ENCODE results near the gene ZNF362.

ZNF362 gene

DNA sequence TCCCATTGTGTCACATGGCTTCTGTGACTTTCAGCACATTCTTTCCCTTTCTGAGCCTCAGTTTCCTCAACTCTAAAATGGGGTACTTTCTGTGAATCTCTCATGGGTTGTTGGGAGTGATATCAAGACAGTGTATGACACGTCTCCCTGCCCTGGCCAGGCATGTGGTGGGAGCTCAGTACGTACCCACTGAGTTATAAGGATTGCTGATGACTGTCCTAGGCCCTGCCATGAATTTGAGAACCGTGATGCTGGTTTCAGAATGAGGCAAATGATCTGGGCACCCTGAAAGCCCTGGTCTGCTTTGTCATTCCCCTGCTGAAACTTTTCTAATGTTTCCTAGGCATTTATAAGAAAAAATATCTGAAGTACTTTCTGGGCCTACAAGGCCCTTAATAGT lies 3.6 kb downstream of the ZNF362 start:
- TF ChIP-seq, protein P1, sequence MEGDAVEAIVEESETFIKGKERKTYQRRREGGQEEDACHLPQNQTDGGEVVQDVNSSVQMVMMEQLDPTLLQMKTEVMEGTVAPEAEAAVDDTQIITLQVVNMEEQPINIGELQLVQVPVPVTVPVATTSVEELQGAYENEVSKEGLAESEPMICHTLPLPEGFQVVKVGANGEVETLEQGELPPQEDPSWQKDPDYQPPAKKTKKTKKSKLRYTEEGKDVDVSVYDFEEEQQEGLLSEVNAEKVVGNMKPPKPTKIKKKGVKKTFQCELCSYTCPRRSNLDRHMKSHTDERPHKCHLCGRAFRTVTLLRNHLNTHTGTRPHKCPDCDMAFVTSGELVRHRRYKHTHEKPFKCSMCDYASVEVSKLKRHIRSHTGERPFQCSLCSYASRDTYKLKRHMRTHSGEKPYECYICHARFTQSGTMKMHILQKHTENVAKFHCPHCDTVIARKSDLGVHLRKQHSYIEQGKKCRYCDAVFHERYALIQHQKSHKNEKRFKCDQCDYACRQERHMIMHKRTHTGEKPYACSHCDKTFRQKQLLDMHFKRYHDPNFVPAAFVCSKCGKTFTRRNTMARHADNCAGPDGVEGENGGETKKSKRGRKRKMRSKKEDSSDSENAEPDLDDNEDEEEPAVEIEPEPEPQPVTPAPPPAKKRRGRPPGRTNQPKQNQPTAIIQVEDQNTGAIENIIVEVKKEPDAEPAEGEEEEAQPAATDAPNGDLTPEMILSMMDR (IDR thresholded peaks at IDR 0.05; ENCODE audit: low read depth, low read length) = no peak

DNA sequence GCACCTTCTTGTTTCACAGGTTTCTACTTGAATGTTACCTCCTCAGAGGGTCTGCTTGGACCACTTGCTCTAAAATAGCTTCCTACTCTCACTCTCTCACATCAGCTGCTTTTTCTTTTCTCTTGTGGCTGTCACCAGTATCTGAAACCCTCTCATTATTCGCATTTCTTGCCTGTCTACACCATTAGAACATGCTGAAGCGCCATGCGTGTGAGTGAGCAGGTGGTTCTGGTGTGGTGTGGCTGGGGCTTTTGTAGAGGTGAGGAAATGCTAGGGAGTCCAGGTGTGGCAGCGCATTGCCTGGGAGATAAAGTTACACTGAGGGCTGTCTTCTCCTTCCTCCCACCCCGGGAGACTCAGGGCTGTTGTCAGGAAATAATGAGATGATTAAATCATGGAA lies 4.1 kb downstream of the ZNF362 start:
- TF ChIP-seq, protein P1 (IDR thresholded peaks at IDR 0.05; ENCODE audit: low read depth, low read length) = no peak
- no peak overlapping the region for H3K4me3 ChIP-seq (ENCODE audit: low read depth, low read length)

More for the DNA sequence above, 3.6 kb downstream of the ZNF362 start:
- H3K4me3 ChIP-seq (ENCODE audit: low read depth, low read length) = no peak overlapping the region

DNA sequence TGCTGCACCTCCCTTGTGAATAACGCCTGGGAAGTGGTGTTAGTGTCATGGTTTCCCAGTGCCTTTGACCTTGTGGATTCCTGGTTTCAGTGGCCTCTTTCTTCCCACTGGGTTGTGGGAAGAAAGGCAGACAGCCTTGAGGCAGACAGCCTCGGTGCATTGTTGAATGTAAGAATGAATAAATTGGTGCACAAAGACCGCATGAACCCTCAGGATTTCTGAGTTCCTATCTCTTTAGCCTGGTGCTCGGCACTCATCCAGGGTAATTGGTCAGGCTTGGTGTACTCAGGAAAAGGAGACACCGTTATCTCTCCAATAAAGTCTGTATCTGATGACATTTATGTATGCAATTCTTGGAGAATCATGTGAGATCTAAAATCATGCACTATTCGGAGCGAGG lies 5.1 kb downstream of the ZNF362 start:
- no peak overlapping the region for H3K4me3 ChIP-seq (ENCODE audit: low read depth, low read length)

DNA sequence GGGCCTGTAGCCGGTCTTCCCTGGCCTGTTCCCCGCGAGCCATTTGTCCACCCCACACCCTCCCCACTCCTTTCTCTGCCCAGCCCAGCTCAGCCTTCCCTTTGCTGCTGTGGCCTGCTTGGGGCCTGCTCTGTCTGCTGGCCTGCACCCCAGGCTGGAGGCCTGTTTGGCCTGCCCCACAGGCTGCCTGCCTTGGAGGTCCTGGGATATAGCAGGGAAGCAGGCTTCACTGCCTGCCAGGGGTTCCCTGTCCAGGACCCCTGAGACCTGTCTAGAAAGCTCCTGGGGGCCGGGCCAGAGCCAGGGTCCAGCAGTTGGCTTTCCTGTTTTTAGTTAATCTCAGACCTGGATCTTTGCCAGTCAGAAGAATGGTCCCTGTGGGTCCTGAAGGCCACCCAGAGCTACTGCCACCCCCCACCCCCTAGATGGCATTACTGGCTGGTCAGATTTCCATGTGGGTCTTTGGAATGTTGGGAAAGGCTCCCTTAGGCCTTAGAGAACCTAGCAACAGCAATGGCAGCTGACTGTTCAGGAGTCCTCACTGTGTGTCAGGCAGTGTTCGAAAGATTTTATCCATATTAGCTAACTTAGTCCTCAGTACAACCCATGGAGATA lies 7.7 kb downstream of the ZNF362 start:
- no peak overlapping the region for H3K4me3 ChIP-seq (ENCODE audit: low read depth, low read length)
- TF ChIP-seq, protein P1 (IDR thresholded peaks at IDR 0.05; ENCODE audit: low read depth, low read length) = no peak

More for the DNA sequence above, 5.1 kb downstream of the ZNF362 start:
- TF ChIP-seq, protein P1 (IDR thresholded peaks at IDR 0.05; ENCODE audit: low read depth, low read length) = no peak

DNA sequence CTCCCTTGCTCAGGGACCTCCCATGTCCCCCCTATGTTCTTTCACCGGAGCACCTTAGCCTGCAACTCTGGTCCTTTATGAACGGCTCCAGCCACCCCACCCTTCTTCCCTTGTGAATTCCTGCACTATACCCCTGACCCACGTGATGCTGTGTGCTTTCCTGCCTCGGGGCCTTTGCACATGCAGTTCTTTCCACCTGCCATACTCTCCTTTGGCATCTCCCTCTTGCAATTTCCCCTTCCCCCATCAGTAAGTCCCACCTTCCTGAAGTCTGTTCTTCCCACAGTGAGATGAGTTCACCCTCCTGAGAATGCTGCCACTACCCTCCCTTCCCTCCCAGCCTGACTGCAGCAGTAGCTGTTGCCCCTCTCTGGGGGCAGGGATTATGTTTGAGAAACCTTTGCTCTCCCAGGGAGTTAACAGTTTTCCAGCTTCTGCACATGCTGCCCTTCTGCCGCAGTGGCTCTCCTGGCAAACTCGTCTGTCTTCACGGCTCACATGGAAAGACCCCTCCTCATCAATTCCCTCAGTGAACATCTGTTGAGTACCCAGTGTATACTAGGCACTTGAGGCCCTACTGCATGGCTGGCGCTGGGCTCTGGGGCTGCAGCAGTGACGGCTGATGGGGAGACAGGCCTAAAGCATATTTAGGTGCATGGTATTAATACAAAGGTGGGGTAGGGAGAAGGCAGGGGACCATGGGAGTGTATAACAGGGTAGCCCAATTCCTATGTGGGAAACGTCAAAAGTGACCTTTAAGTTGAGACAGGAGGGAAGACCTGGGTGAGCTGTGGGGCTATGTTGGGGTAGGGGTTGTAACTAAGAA lies 9.7 kb downstream of the ZNF362 start:
- no peak overlapping the region for H3K4me3 ChIP-seq (ENCODE audit: low read depth, low read length)
- TF ChIP-seq, protein P1 (IDR thresholded peaks at IDR 0.05; ENCODE audit: low read depth, low read length) = no peak

DNA sequence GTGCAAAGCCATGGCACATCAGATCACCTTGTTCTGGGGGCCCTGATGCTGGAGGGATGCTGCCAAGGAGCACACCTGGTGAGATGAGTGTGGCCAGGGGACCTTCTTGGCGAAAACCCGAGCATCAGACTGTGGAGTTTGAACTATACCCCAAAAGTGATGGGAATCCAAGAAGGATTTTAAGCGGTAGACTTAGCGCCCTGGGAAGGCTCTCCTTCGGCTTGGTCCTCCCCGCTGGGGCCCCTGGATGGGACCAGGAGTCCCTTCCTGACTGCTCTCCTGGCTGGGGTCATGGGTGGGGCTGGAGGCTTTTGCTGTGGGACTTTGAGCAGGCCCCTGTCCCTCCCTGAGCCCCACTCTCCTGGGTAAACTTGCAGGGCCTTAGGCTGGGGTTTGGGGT lies 10.5 kb downstream of the ZNF362 start:
- no peak overlapping the region for H3K4me3 ChIP-seq (ENCODE audit: low read depth, low read length)
- TF ChIP-seq, protein P1 (IDR thresholded peaks at IDR 0.05; ENCODE audit: low read depth, low read length) = no peak

Measured in WI38 (cell line).